GM21447 (cell line): Measurements from ENCODE around the gene TRPM8.

ENCODE experiments used
- ATAC-seq: cut with Tn5 transposase; IDR thresholded peaks from one replicate; pipeline ENCODE4 v1.9.1; 2021; ENCODE audit not compliant: unreplicated experiment

The TRPM8 gene

GRCh38 chr2:233973786-233974185, 56.6 kb downstream of the TRPM8 start:
- no peak for ATAC-seq

- ATAC-seq = no peak
These were observed 57.4 kb downstream of the TRPM8 start for GRCh38 chr2:233974530-233975071.

GRCh38 chr2:233976087-233976486, 58.9 kb downstream of the TRPM8 start:
- no peak for ATAC-seq

- ATAC-seq = no peak
These were observed 59.6 kb downstream of the TRPM8 start for GRCh38 chr2:233976690-233977294.

- ATAC-seq = no peak
These were observed 60.2 kb downstream of the TRPM8 start for GRCh38 chr2:233977296-233977837.

GRCh38 chr2:233979748-233980147, 62.6 kb downstream of the TRPM8 start:
- ATAC-seq = no peak

GRCh38 chr2:233980955-233981561, 63.9 kb downstream of the TRPM8 start:
- no peak for ATAC-seq

- ATAC-seq = no peak
These were observed 64.6 kb downstream of the TRPM8 start for GRCh38 chr2:233981574-233982420.

- no peak for ATAC-seq
These were observed 65.4 kb downstream of the TRPM8 start for GRCh38 chr2:233982421-233983121.

- ATAC-seq = no peak
These were observed 66.3 kb downstream of the TRPM8 start for GRCh38 chr2:233983445-233983844.

- ATAC-seq = no peak
These were observed 71.4 kb downstream of the TRPM8 start for GRCh38 chr2:233988581-233988980.

GRCh38 chr2:233989221-233989858, 72.2 kb downstream of the TRPM8 start:
- no peak for ATAC-seq

- ATAC-seq = peak; percentile 66
These were observed 73.2 kb downstream of the TRPM8 start for GRCh38 chr2:233990261-233990798.

- no peak for ATAC-seq
These were observed 74.0 kb downstream of the TRPM8 start for GRCh38 chr2:233991196-233991595.

- ATAC-seq = no peak
These were observed 75.5 kb downstream of the TRPM8 start for GRCh38 chr2:233992513-233993217.

GRCh38 chr2:233993461-233993860, 76.3 kb downstream of the TRPM8 start:
- ATAC-seq = no peak

GRCh38 chr2:233994151-233994550, 77.0 kb downstream of the TRPM8 start:
- no peak for ATAC-seq

- ATAC-seq = no peak
These were observed 78.8 kb downstream of the TRPM8 start for GRCh38 chr2:233996000-233996399.

GRCh38 chr2:233996461-233996860, 79.3 kb downstream of the TRPM8 start:
- ATAC-seq = no peak

- ATAC-seq = no peak
These were observed 80.5 kb downstream of the TRPM8 start for GRCh38 chr2:233997707-233998106.
